KMS-11 (cell line): ENCODE results near the gene ARHGAP8.
"Not testable (repeated sequence)": the region's sequence is repeated elsewhere in the genome, so short reads cannot be mapped to it uniquely, and the experiment has no call there.

Source experiments
- H2AFZ ChIP-seq: fragments of 200-600 bp; sonication (generic); 2 replicates; pipeline ENCODE4 v1.6.1; 2016; ENCODE audit warnings: antibody characterized with exemption, mixed run types, low read depth
- H3K27ac ChIP-seq: fragments of 200-600 bp; sonication (generic); 2 replicates; pipeline ENCODE4 v1.6.1; 2016; ENCODE audit warnings: mild to moderate bottlenecking, mixed run types
- H3K27me3 ChIP-seq: fragments of 200-600 bp; sonication (generic); 2 replicates; pipeline ENCODE4 v1.6.1; 2017; ENCODE audit warnings: mild to moderate bottlenecking, low read depth, mixed run types, moderate library complexity; ENCODE audit not compliant: insufficient read depth
- H3K36me3 ChIP-seq: fragments of 200-600 bp; sonication (generic); 2 replicates; pipeline ENCODE4 v1.6.1; 2017; ENCODE audit warnings: mild to moderate bottlenecking, mixed run types; ENCODE audit not compliant: insufficient read depth
- H3K4me1 ChIP-seq: fragments of 200-600 bp; sonication (generic); 2 replicates; pipeline ENCODE4 v1.6.1; 2016; ENCODE audit warnings: mild to moderate bottlenecking, low read depth, mixed run types; ENCODE audit not compliant: poor library complexity, severe bottlenecking
- H3K4me2 ChIP-seq: fragments of 200-600 bp; sonication (generic); 2 replicates; pipeline ENCODE4 v1.7.0; 2016; ENCODE audit warnings: mild to moderate bottlenecking, mixed run types
- H3K4me3 ChIP-seq: fragments of 200-600 bp; sonication (generic); IDR thresholded peaks from 2 replicates; pipeline ENCODE4 v1.6.1; 2017; ENCODE audit warnings: low read depth, low read length, mixed read lengths; ENCODE audit not compliant: insufficient read depth
- H3K79me2 ChIP-seq: fragments of 200-600 bp; sonication (generic); 2 replicates; pipeline ENCODE4 v1.6.1; 2016; ENCODE audit warnings: low read depth, mixed run types; ENCODE audit not compliant: insufficient read depth
- H3K9ac ChIP-seq: fragments of 200-600 bp; sonication (generic); 2 replicates; pipeline ENCODE4 v1.6.1; 2016; ENCODE audit warnings: mild to moderate bottlenecking, mixed run types
- H4K20me1 ChIP-seq: fragments of 200-600 bp; sonication (generic); 2 replicates; pipeline ENCODE4 v1.6.1; 2016; ENCODE audit warnings: mild to moderate bottlenecking, mixed run types; ENCODE audit not compliant: insufficient read depth
- CTCF ChIP-seq: fragments of 200-600 bp; sonication (generic); conservative IDR thresholded peaks from 2 replicates; pipeline ENCODE4 v1.6.1; 2017; ENCODE audit warnings: low read depth, mild to moderate bottlenecking, antibody characterized with exemption, low read length, moderate library complexity, mixed read lengths

Gene ARHGAP8

GRCh38 chr22:44743247-44743646 is 9.1 kb upstream of the ARHGAP8 start:
- no peaks in the 10 kb centered on the region for H4K20me1 ChIP-seq
- no peaks in the 10 kb centered on the region for H3K36me3 ChIP-seq
- no peak overlapping the region for H3K4me3 ChIP-seq
- TF ChIP-seq CTCF, result no peak
- H3K27ac ChIP-seq, result no peak overlapping the region
- peaks cover 3% of the 10 kb centered on the region; the same call in 1 of the 2 replicates for H3K27me3 ChIP-seq
- H2AFZ ChIP-seq, result no peak overlapping the region
- no peaks in the 10 kb centered on the region for H3K4me1 ChIP-seq
- no peak overlapping the region for H3K9ac ChIP-seq
- H3K4me2 ChIP-seq, result no peak overlapping the region
- H3K79me2 ChIP-seq, result no peaks in the 10 kb centered on the region

- Histone ChIP-seq H3K27ac (no peak overlapping the region), H3K79me2 (no peaks in the 10 kb centered on the region), H2AFZ (no peak overlapping the region), H3K36me3 (no peaks in the 10 kb centered on the region), H4K20me1 (no peaks in the 10 kb centered on the region), H3K27me3 (peaks cover 3% of the 10 kb centered on the region; the same call in 1 of the 2 replicates), H3K9ac (no peak overlapping the region), H3K4me3 (no peak overlapping the region), H3K4me2 (no peak overlapping the region), H3K4me1 (no peaks in the 10 kb centered on the region)
- TF ChIP-seq CTCF, result no peak
These were observed 8.6 kb upstream of the ARHGAP8 start for GRCh38 chr22:44743804-44744211.

DNA sequence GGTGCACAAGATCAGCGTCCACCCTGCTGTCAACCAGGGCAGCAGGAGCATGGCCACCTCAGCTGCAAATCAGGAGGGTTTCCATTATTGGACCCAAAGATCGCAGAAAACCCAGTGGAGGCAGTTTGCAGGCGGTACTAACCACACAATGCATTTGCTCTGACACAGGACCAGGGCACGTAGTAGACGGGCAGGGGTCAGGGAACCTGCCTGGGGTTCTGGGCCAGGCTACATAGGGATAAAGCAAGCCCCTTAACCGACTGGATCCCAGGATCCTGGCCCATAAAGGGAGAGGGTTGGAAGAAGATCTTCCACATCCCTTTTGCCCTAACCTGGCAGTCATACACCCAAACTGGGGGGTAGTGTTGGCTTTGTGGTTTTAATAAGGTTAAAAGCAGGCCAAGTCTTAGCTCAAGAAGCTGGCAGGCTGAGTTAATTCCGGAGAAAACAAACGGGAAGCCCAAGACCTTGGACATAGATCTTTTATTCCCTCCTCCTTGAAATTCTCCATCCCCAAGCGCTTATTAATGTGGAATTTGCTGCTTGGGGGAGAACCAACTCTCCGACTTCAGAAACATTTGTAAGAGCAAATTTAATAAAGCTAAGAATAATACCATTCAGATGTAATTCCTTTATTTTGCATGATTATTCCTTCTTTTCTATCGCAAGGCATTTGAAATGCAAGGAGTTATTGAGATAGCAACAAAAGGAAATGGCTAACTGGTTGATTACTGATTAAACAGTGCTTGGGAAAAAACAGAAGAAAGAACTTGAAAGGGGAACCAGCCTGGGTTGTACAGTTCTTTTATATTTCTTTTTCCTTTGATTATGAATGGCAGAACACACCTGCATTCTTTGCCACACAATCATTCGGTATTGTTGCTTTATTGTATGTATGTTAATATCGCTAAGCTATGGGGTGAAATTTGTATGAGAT is 6.3 kb upstream of the ARHGAP8 start:
- Histone ChIP-seq H3K9ac (no peak overlapping the region), H2AFZ (no peak overlapping the region), H3K27me3 (0 out of 2 replicates have a peak, but pooled peaks cover 3% of the 10 kb centered on the region), H3K36me3 (no peaks in the 10 kb centered on the region), H3K4me1 (no peaks in the 10 kb centered on the region), H4K20me1 (no peaks in the 10 kb centered on the region), H3K4me2 (no peak overlapping the region), H3K79me2 (no peaks in the 10 kb centered on the region), H3K27ac (no peak overlapping the region), H3K4me3 (no peak overlapping the region)
- TF ChIP-seq CTCF, result no peak

DNA sequence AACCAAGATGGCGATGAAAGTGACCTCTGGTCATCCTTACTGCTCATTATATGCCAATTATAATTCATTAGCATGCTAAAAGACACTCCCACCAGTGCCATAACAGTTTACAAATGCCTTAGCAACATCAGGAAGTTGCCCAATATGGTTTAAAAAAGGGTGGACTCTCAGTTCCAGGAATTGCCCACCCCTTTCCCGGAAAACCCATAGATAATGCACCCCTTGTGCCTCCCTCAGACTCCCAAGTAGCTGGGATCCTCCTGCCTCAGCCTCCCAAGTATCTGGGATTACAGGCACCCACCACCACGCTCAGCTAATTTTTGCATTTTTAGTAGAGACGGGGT is 4.6 kb upstream of the ARHGAP8 start:
- H3K4me1 ChIP-seq, H3K79me2 ChIP-seq, H3K9ac ChIP-seq, H3K27me3 ChIP-seq, H2AFZ ChIP-seq, H3K4me3 ChIP-seq, H4K20me1 ChIP-seq, H3K27ac ChIP-seq, H3K4me2 ChIP-seq, H3K36me3 ChIP-seq: not testable (repeated sequence)

DNA sequence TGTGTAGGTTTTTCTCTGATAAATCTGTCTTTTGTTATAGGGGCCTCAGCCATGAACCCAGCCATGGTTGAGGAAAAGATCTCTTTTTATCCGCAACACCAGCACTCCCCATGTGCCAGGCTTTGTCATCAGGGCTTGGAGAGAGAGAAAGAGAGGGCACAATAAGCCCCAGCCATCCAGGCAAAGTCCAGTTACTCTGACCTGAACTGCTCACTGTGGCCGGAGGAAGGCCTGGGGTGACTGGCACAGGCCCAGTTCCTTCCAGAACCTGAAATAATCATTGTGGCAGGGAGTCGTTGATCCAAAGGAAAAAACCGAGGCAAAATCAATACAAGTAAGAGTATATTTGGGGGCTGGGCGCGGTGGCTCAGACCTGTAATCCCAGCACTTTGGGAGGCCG is 3.9 kb upstream of the ARHGAP8 start:
- no peaks in the 10 kb centered on the region for H3K4me1 ChIP-seq

More for the DNA sequence above, 3.9 kb upstream of the ARHGAP8 start:
- Histone ChIP-seq H3K27ac (no peak overlapping the region), H2AFZ (no peak overlapping the region), H3K9ac (no peak overlapping the region), H3K4me3 (no peak overlapping the region), H4K20me1 (no peaks in the 10 kb centered on the region), H3K36me3 (no peaks in the 10 kb centered on the region), H3K4me2 (no peak overlapping the region), H3K27me3 (0 out of 2 replicates have a peak, but pooled peaks cover 3% of the 10 kb centered on the region), H3K79me2 (no peaks in the 10 kb centered on the region)
- no peak for TF ChIP-seq CTCF
